ENCODE data around the gene APOC3. TPM values are rescaled to one million over a fixed set of nuclear protein-coding genes. Genes with fewer than 3 reads are reported as not detected.

Gene APOC3
- total and polyA plus RNA-seq, 2 experiments from 2014 or later = not detected

GRCh38 chr11:116852261-116853031 is 22.7 kb downstream of the APOC3 start:
- no peaks in the 10 kb centered on the region for H3F3A ChIP-seq (replicated peaks; ENCODE audit: low read depth)
- H3K9me2 ChIP-seq (ENCODE audit: insufficient read depth) = no peaks in the 10 kb centered on the region
- no peak overlapping the region for H2AFZ ChIP-seq
- no peak overlapping the region for H3K4me3 Mint-ChIP-seq
- DNase-seq (ENCODE audit: low spot score) (no peak), ATAC-seq (no peak)
- peak overlapping the region; percentile 70 for H3K27ac Mint-ChIP-seq
- H3K4me2 ChIP-seq = no peak overlapping the region
- no peaks in the 10 kb centered on the region for H3K27me3 ChIP-seq (ENCODE audit: insufficient read depth)
- H3K27ac ChIP-seq (ENCODE audit: low read depth) = no peak overlapping the region
- TF ChIP-seq ZNF331 (CRISPR knock-in tag; IDR thresholded peaks at IDR 0.05; ENCODE audit: low read depth) = no peak
- no peak for TF ChIP-seq NANOG (IDR thresholded peaks at IDR 0.05; ENCODE audit: borderline replicate concordance)
- TF ChIP-seq POLR2AphosphoS5 (IDR thresholded peaks at IDR 0.05; ENCODE audit: low read depth) = no peak
- TF ChIP-seq CTCF (conservative IDR thresholded peaks at IDR 0.05; ENCODE audit: low read depth in 2 of 2) = no peak
- no peak for TF ChIP-seq ZNF114 (CRISPR knock-in tag; IDR thresholded peaks at IDR 0.05)
- no peak for TF ChIP-seq JUNB (IDR thresholded peaks at IDR 0.05; ENCODE audit: unreplicated experiment)
- TF ChIP-seq ETS1 (IDR thresholded peaks at IDR 0.05) = no peak
- TF ChIP-seq EZH2phosphoT487 (IDR thresholded peaks at IDR 0.05; ENCODE audit: unreplicated experiment) = no peak
- no peak for TF ChIP-seq STAT1 (IDR thresholded peaks at IDR 0.05; ENCODE audit: unreplicated experiment)
- no peak for TF ChIP-seq REST (IDR thresholded peaks at IDR 0.05; ENCODE audit: unreplicated experiment)
- no peak for TF ChIP-seq EZH2 (IDR thresholded peaks at IDR 0.05; ENCODE audit: low read depth, unreplicated experiment)
- TF ChIP-seq CREB1 (CRISPR knock-in tag; IDR thresholded peaks at IDR 0.05; ENCODE audit: low read depth) = no peak
- no peak for TF ChIP-seq ZNF462 (CRISPR knock-in tag; IDR thresholded peaks at IDR 0.05)
- no peak overlapping the region for H3K4me3 ChIP-seq
- H3K36me3 ChIP-seq (ENCODE audit: insufficient read depth) = 0 out of 2 replicates have a peak, but pooled peaks cover 4% of the 10 kb centered on the region
- no peaks in the 10 kb centered on the region for H3K4me1 ChIP-seq (ENCODE audit: insufficient read depth)
- peaks cover under 1% of the 10 kb centered on the region; the same call in 1 of the 3 replicates for H3K36me3 Mint-ChIP-seq (ENCODE audit: low read depth)
- H3K79me2 ChIP-seq (replicated peaks; ENCODE audit: insufficient read depth) = no peaks in the 10 kb centered on the region
- no peaks in the 10 kb centered on the region; the same call in 1 of the 2 replicates for H4K20me1 ChIP-seq (replicated peaks; ENCODE audit: insufficient read depth)
- H3K9me3 Mint-ChIP-seq = no peaks in the 10 kb centered on the region
- peaks cover 2% of the 10 kb centered on the region for H3K27me3 Mint-ChIP-seq (ENCODE audit: insufficient read depth, low read depth, poor library complexity)
- no peaks in the 10 kb centered on the region; the same call in 2 of the 3 replicates for H3K4me1 Mint-ChIP-seq

All from GM23338 (cell line).